CD8-positive, alpha-beta memory T cell (primary cell): Measurements from ENCODE around the gene RASAL3. TPM values are rescaled to one million over a fixed set of nuclear protein-coding genes. Genes with fewer than 3 reads are reported as not detected.

ENCODE experiments used
- CTCF ChIA-PET: fragments of 350-600 bp; sonication (Branson Sonifier 250); formaldehyde crosslinking; loops from one replicate; lab custom pipeline; 2021; ENCODE audit warnings: antibody characterized with exemption; lab: Charles Lee
- POLR2A ChIA-PET: fragments of 350-600 bp; sonication (Branson Sonifier 250); formaldehyde crosslinking; loops from one replicate; lab custom pipeline; 2021; ENCODE audit warnings: antibody characterized with exemption; lab: Charles Lee
- DNase-seq, 5 donors: peaks; one replicate each; pipeline versions ENCODE4 v3.0.0 to v3.0.0-alpha.2; 2020 to 2022; ENCODE audit warnings: mixed read lengths in 1 of 5
- H3K27ac ChIP-seq: one replicate; pipeline ENCODE4 v1.7.0; 2013; ENCODE audit warnings: low read depth, mild to moderate bottlenecking, low read length, moderate library complexity
- H3K27me3 ChIP-seq: 2 replicates; pipeline ENCODE4 v1.7.0; 2013; ENCODE audit warnings: low read length, mild to moderate bottlenecking; ENCODE audit not compliant: insufficient read depth, poor library complexity, severe bottlenecking
- H3K36me3 ChIP-seq: 2 replicates; pipeline ENCODE4 v1.7.0; 2013; ENCODE audit warnings: mild to moderate bottlenecking, low read length, moderate library complexity; ENCODE audit not compliant: insufficient read depth
- H3K4me1 ChIP-seq: 2 replicates; pipeline ENCODE4 v1.7.0; 2013; ENCODE audit warnings: mild to moderate bottlenecking, low read length, moderate library complexity; ENCODE audit not compliant: insufficient read depth
- H3K4me3 ChIP-seq: 2 replicates; pipeline ENCODE4 v1.7.0; 2013; ENCODE audit warnings: mild to moderate bottlenecking, low read length
- H3K9me3 ChIP-seq: 2 replicates; pipeline ENCODE4 v1.7.0; 2013; ENCODE audit warnings: mild to moderate bottlenecking, low read length
- H3K27ac Mint-ChIP-seq, 8 donors: one replicate each; pipeline ENCODE4 v1.8.0; 2020 to 2021; ENCODE audit warnings: mixed read lengths in 8 of 8, mild to moderate bottlenecking in 6 of 8, inconsistent platforms in 3 of 8, moderate library complexity in 3 of 8
- H3K27me3 Mint-ChIP-seq, 2 donors: one replicate each; pipeline ENCODE4 v1.8.0; 2020 to 2021; ENCODE audit warnings: mixed read lengths in 2 of 2, mild to moderate bottlenecking in 1 of 2, moderate library complexity in 1 of 2
- H3K36me3 Mint-ChIP-seq, 3 donors: one replicate each; pipeline ENCODE4 v1.8.0; 2020 to 2021; ENCODE audit warnings: mixed read lengths in 3 of 3, inconsistent platforms in 1 of 3, mild to moderate bottlenecking in 1 of 3
- H3K4me1 Mint-ChIP-seq, 3 donors: one replicate each; pipeline ENCODE4 v1.8.0; 2020 to 2021; ENCODE audit warnings: mixed read lengths in 3 of 3, inconsistent platforms in 1 of 3, mild to moderate bottlenecking in 1 of 3
- H3K4me3 Mint-ChIP-seq, 7 donors: one replicate each; pipeline ENCODE4 v1.8.0; 2020 to 2021; ENCODE audit warnings: mixed read lengths in 7 of 7, mild to moderate bottlenecking in 6 of 7, moderate library complexity in 4 of 7, inconsistent platforms in 2 of 7
- H3K9me3 Mint-ChIP-seq, 5 donors: one replicate each; pipeline ENCODE4 v1.8.0; 2020 to 2022; ENCODE audit warnings: mixed read lengths in 5 of 5, mild to moderate bottlenecking in 3 of 5, moderate library complexity in 2 of 5, inconsistent platforms in 1 of 5
- polyA plus RNA-seq: library from polyadenylated mRNA; unstranded; fragments of 300-500 nt; fragmentation: Illumina TruSeq; gene quantifications from one replicate; pipeline ENCODE4 v1.2.3, GENCODE V29; 2021
- total RNA-seq, 2 experiments: library from RNA; stranded (reverse); gene quantifications; one replicate each; pipeline ENCODE4 v1.2.3, GENCODE V29; 2021

RASAL3 gene
- total and polyA plus RNA-seq, 3 experiments from 2014 or later, result 120 to 144 (median 125) TPM

GRCh38 chr19:15468675-15469512, 4.5 kb upstream of the RASAL3 start:
- Mint-ChIP-seq H3K4me3 (peak overlapping the region; percentile 78 to 91 (median 88)), H3K9me3 (no peaks in the 10 kb centered on the region), H3K27me3 (peaks cover 0 to 3% of the 10 kb centered on the region in 2 donors), H3K27ac (peak overlapping the region; percentile 4 to 95 (median 74)), H3K36me3 (peaks cover 0 to 7% (median 0%) of the 10 kb centered on the region in 3 donors), H3K4me1 (peaks cover 46 to 66% (median 56%) of the 10 kb centered on the region in 3 donors)
- Histone ChIP-seq H3K36me3 (no peaks in the 10 kb centered on the region), H3K4me3 (no peak overlapping the region), H3K4me1 (peaks cover 45% of the 10 kb centered on the region), H3K27me3 (no peaks in the 10 kb centered on the region), H3K9me3 (no peaks in the 10 kb centered on the region), H3K27ac (no peak overlapping the region)
- ChIA-PET CTCF (interaction anchor here (0.8 to 2.3 kb wide), 6 partner anchors 10 to 86 kb away, joined by 3 to 22 read pairs (median 5); partner anchors contain the start of genes AKAP8L and PGLYRP2), POLR2A (interaction anchor here (0.5 to 1.4 kb wide), 4 partner anchors 46 to 896 kb away, joined by 3 to 6 read pairs (median 4); partner anchors contain the start of gene AKAP8L)
- DNase-seq, result no peak

GRCh38 chr19:15467734-15468214, 3.4 kb upstream of the RASAL3 start:
- POLR2A ChIA-PET, result interaction anchor here (0.6 to 3.4 kb wide), 5 partner anchors 16 to 89 kb away, joined by 3 to 13 read pairs (median 4); partner anchors contain the start of gene AKAP8
- Mint-ChIP-seq H3K9me3 (no peaks in the 10 kb centered on the region), H3K27ac (peak overlapping the region; percentile 82 to 98 (median 90)), H3K27me3 (peaks cover 0 to 3% of the 10 kb centered on the region in 2 donors), H3K4me3 (peak overlapping the region in 5 of 7 donors; percentile 18 to 77 (median 61)), H3K36me3 (peaks cover 0 to 14% (median 0%) of the 10 kb centered on the region in 3 donors), H3K4me1 (peaks cover 48 to 67% (median 58%) of the 10 kb centered on the region in 3 donors)
- CTCF ChIA-PET, result interaction anchor here (1.1 to 2.5 kb wide), 6 partner anchors 11 to 87 kb away, joined by 3 to 22 read pairs (median 6); partner anchors contain the start of gene PGLYRP2
- no peaks in the 10 kb centered on the region for H3K36me3 ChIP-seq
- H3K27ac ChIP-seq, result no peak overlapping the region
- no peak for DNase-seq
- no peaks in the 10 kb centered on the region for H3K27me3 ChIP-seq
- no peak overlapping the region for H3K4me3 ChIP-seq
- H3K9me3 ChIP-seq, result no peaks in the 10 kb centered on the region
- peaks cover 53% of the 10 kb centered on the region for H3K4me1 ChIP-seq

- ChIA-PET CTCF (interaction anchor here (1.1 to 2.5 kb wide), 8 partner anchors 11 to 88 kb away, joined by 3 to 22 read pairs (median 5); partner anchors contain the start of gene PGLYRP2), POLR2A (interaction anchor here (0.6 to 3.4 kb wide), 5 partner anchors 15 to 89 kb away, joined by 3 to 13 read pairs (median 4); partner anchors contain the start of gene AKAP8)
- Mint-ChIP-seq H3K36me3 (peaks cover 0 to 18% (median 0%) of the 10 kb centered on the region in 3 donors), H3K9me3 (no peaks in the 10 kb centered on the region), H3K4me3 (peak overlapping the region; percentile 58 to 89 (median 76)), H3K27me3 (peaks cover 0 to 3% of the 10 kb centered on the region in 2 donors), H3K27ac (peak overlapping the region; percentile 82 to 98 (median 90)), H3K4me1 (peaks cover 52 to 72% (median 65%) of the 10 kb centered on the region in 3 donors)
- H3K36me3 ChIP-seq, result no peaks in the 10 kb centered on the region
- no peak overlapping the region for H3K27ac ChIP-seq
- no peaks in the 10 kb centered on the region for H3K9me3 ChIP-seq
- H3K4me3 ChIP-seq, result no peak overlapping the region
- no peaks in the 10 kb centered on the region for H3K27me3 ChIP-seq
- peaks cover 60% of the 10 kb centered on the region for H3K4me1 ChIP-seq
- DNase-seq, result peak; percentile 22 to 72 (median 38)
Measured at GRCh38 chr19:15466851-15467733, 2.7 kb upstream of the RASAL3 start.

- CTCF ChIA-PET, result interaction anchor here (0.8 to 5.4 kb wide), 6 partner anchors 12 to 92 kb away, joined by 3 to 35 read pairs (median 16); partner anchors contain the start of gene AKAP8L
- peaks cover 0 to 44% (median 2%) of the 10 kb centered on the region in 3 donors for H3K36me3 Mint-ChIP-seq
- peaks cover 26% of the 10 kb centered on the region for H3K36me3 ChIP-seq
- peak overlapping the region; percentile 92 to 99 (median 97) for H3K4me3 Mint-ChIP-seq
- peaks cover 0 to under 1% of the 10 kb centered on the region in 2 donors for H3K27me3 Mint-ChIP-seq
- peak overlapping the region; percentile 98 for H3K4me3 ChIP-seq
- POLR2A ChIA-PET, result interaction anchor here (0.6 to 3.1 kb wide), 11 partner anchors 9 to 92 kb away, joined by 3 to 18 read pairs (median 7); partner anchors contain the start of genes AKAP8, AKAP8L and WIZ
- H3K27me3 ChIP-seq, result no peaks in the 10 kb centered on the region
- peak overlapping the region; percentile 91 to 99 (median 97) for H3K27ac Mint-ChIP-seq
- H3K9me3 ChIP-seq, result no peaks in the 10 kb centered on the region
- peak overlapping the region; percentile 80 for H3K27ac ChIP-seq
- peaks cover 55 to 74% (median 71%) of the 10 kb centered on the region in 3 donors for H3K4me1 Mint-ChIP-seq
- peak; percentile 66 to 86 (median 80) for DNase-seq
- peaks cover 74% of the 10 kb centered on the region for H3K4me1 ChIP-seq
- no peaks in the 10 kb centered on the region for H3K9me3 Mint-ChIP-seq
Measured at GRCh38 chr19:15463861-15464371, 428 bp downstream of the RASAL3 start.

- peak overlapping the region; percentile 52 to 99 (median 90) for H3K27ac Mint-ChIP-seq
- POLR2A ChIA-PET, result interaction anchor here (1.0 to 1.5 kb wide), 3 partner anchors 10 to 82 kb away, joined by 3 to 4 read pairs (median 3); partner anchors contain the start of genes AKAP8 and AKAP8L
Measured at GRCh38 chr19:15461694-15462093, 2.6 kb downstream of the RASAL3 start.

GRCh38 chr19:15457701-15458484, 6.5 kb downstream of the RASAL3 start:
- Mint-ChIP-seq H3K27ac (peak overlapping the region in 3 of 8 donors; percentile 17 to 92 (median 86)), H3K36me3 (peaks cover 13 to 76% (median 15%) of the 10 kb centered on the region in 3 donors), H3K4me1 (peaks cover 27 to 48% (median 39%) of the 10 kb centered on the region in 3 donors), H3K27me3 (no peaks in the 10 kb centered on the region), H3K4me3 (no peak overlapping the region), H3K9me3 (no peaks in the 10 kb centered on the region)
- ChIA-PET POLR2A (no interaction called here), CTCF (interaction anchor here (1.1 to 1.2 kb wide), 2 partner anchors 8 to 38 kb away, joined by 3 read pairs; no protein-coding TSS in a partner anchor)
- H3K36me3 ChIP-seq, result peaks cover 52% of the 10 kb centered on the region
- no peak for DNase-seq
- H3K4me1 ChIP-seq, result peaks cover 35% of the 10 kb centered on the region
- H3K27ac ChIP-seq, result no peak overlapping the region
- H3K4me3 ChIP-seq, result no peak overlapping the region
- no peaks in the 10 kb centered on the region for H3K27me3 ChIP-seq
- no peaks in the 10 kb centered on the region for H3K9me3 ChIP-seq

More at GRCh38 chr19:15461694-15462093, 2.6 kb downstream of the RASAL3 start:
- peaks cover 0 to 56% (median 4%) of the 10 kb centered on the region in 3 donors for H3K36me3 Mint-ChIP-seq
- DNase-seq, result no peak
- CTCF ChIA-PET, result interaction anchor here (3.7 to 5.4 kb wide), 2 partner anchors 9 to 94 kb away, joined by 23 to 35 read pairs; no protein-coding TSS in a partner anchor
- H3K36me3 ChIP-seq, result peaks cover 35% of the 10 kb centered on the region
- peaks cover 37 to 51% (median 49%) of the 10 kb centered on the region in 3 donors for H3K4me1 Mint-ChIP-seq
- no peak overlapping the region for H3K4me3 ChIP-seq
- no peaks in the 10 kb centered on the region for H3K27me3 Mint-ChIP-seq
- H3K27me3 ChIP-seq, result no peaks in the 10 kb centered on the region
- H3K4me1 ChIP-seq, result peaks cover 53% of the 10 kb centered on the region
- H3K9me3 Mint-ChIP-seq, result no peaks in the 10 kb centered on the region
- H3K9me3 ChIP-seq, result no peaks in the 10 kb centered on the region
- peak overlapping the region; percentile 13 for H3K27ac ChIP-seq
- peak overlapping the region; percentile 71 to 99 (median 97) for H3K4me3 Mint-ChIP-seq
